GM18951 (cell line): ENCODE measurements around the gene PTPRD.

Source experiments
- POLR2A ChIP-seq: IDR thresholded peaks from 4 replicates; pipeline ENCODE4 v1.6.1; 2011; ENCODE audit warnings: mild to moderate bottlenecking; ENCODE audit not compliant: insufficient read length, insufficient read depth; ENCODE audit errors: extremely low read depth
- in situ Hi-C: fragments of 300-500 bp; cut with MboI; formaldehyde crosslinking; loops from one replicate; pipeline ENCODE4 v1.12.0; 2022; ENCODE audit warnings: low sequenced_read_pairs, mixed read lengths, inconsistent platforms; ENCODE audit not compliant: unreplicated experiment

The PTPRD gene

GRCh38 chr9:8904771-8905515 lies 1707.9 kb downstream of the PTPRD start:
- in situ Hi-C loops = no loop called here

GRCh38 chr9:8903077-8903476 lies 1709.7 kb downstream of the PTPRD start:
- TF ChIP-seq POLR2A = no peak
- in situ Hi-C loops = no loop called here

More at GRCh38 chr9:8904771-8905515, 1707.9 kb downstream of the PTPRD start:
- no peak for TF ChIP-seq POLR2A

- in situ Hi-C loops = no loop called here
- TF ChIP-seq POLR2A = no peak
These were observed 1711.7 kb downstream of the PTPRD start for GRCh38 chr9:8901146-8901545.

- in situ Hi-C loops = no loop called here
- no peak for TF ChIP-seq POLR2A
These were observed 1713.3 kb downstream of the PTPRD start for GRCh38 chr9:8899511-8899910.

GRCh38 chr9:8895861-8896224 lies 1717.0 kb downstream of the PTPRD start:
- in situ Hi-C loops = no loop called here
- no peak for TF ChIP-seq POLR2A

GRCh38 chr9:8895106-8895860 lies 1717.5 kb downstream of the PTPRD start:
- in situ Hi-C loops = no loop called here
- TF ChIP-seq POLR2A = no peak

- in situ Hi-C loops = no loop called here
These were observed 1722.1 kb downstream of the PTPRD start for GRCh38 chr9:8890695-8891094.

GRCh38 chr9:8889100-8889499 lies 1723.7 kb downstream of the PTPRD start:
- no peak for TF ChIP-seq POLR2A
- in situ Hi-C loops = no loop called here

More at GRCh38 chr9:8890695-8891094, 1722.1 kb downstream of the PTPRD start:
- TF ChIP-seq POLR2A = no peak

GRCh38 chr9:8888591-8888990 lies 1724.2 kb downstream of the PTPRD start:
- no peak for TF ChIP-seq POLR2A
- in situ Hi-C loops = no loop called here

- TF ChIP-seq POLR2A = no peak
- in situ Hi-C loops = no loop called here
These were observed 1725.4 kb downstream of the PTPRD start for GRCh38 chr9:8887369-8887768.

GRCh38 chr9:8883321-8883720 lies 1729.5 kb downstream of the PTPRD start:
- in situ Hi-C loops = no loop called here
- TF ChIP-seq POLR2A = no peak

GRCh38 chr9:8880060-8880459 lies 1732.7 kb downstream of the PTPRD start:
- in situ Hi-C loops = no loop called here
- TF ChIP-seq POLR2A = no peak

GRCh38 chr9:8879284-8879683 lies 1733.5 kb downstream of the PTPRD start:
- no peak for TF ChIP-seq POLR2A
- in situ Hi-C loops = no loop called here

- in situ Hi-C loops = no loop called here
- no peak for TF ChIP-seq POLR2A
These were observed 1734.9 kb downstream of the PTPRD start for GRCh38 chr9:8877753-8878494.

- no peak for TF ChIP-seq POLR2A
- in situ Hi-C loops = no loop called here
These were observed 1736.5 kb downstream of the PTPRD start for GRCh38 chr9:8876303-8876702.
